Stimulated activated CD8-positive, alpha-beta memory T cell treated with anti-CD3 and anti-CD28 coated beads, Interleukin-15, amount 100 ng/mL, for 1 hour (primary cell): ENCODE measurements around the gene PAK6.

ENCODE experiments used
- DNase-seq: peaks from one replicate; pipeline ENCODE4 v3.0.0-alpha.2; 2020; ENCODE audit warnings: low read depth

Gene PAK6

GRCh38 chr15:40241269-40242212 lies 2.7 kb downstream of the PAK6 start:
- DNase-seq, result no peak

GRCh38 chr15:40242213-40242599 lies 3.3 kb downstream of the PAK6 start:
- DNase-seq, result no peak

- DNase-seq, result no peak
These were observed 3.7 kb downstream of the PAK6 start for GRCh38 chr15:40242601-40243000.

- no peak for DNase-seq
These were observed 4.4 kb downstream of the PAK6 start for GRCh38 chr15:40243126-40243810.

- DNase-seq, result no peak
These were observed 6.2 kb downstream of the PAK6 start for GRCh38 chr15:40244961-40245523.

GRCh38 chr15:40245666-40246450 lies 7.0 kb downstream of the PAK6 start:
- no peak for DNase-seq

GRCh38 chr15:40246496-40247280 lies 7.8 kb downstream of the PAK6 start:
- DNase-seq, result no peak

- DNase-seq, result no peak
These were observed 8.6 kb downstream of the PAK6 start for GRCh38 chr15:40247406-40247971.

GRCh38 chr15:40248006-40248783 lies 9.3 kb downstream of the PAK6 start:
- no peak for DNase-seq

- no peak for DNase-seq
These were observed 10.8 kb downstream of the PAK6 start for GRCh38 chr15:40249477-40250303.

- DNase-seq, result no peak
These were observed 11.4 kb downstream of the PAK6 start for GRCh38 chr15:40250304-40250656.

- DNase-seq, result no peak
These were observed 12.1 kb downstream of the PAK6 start for GRCh38 chr15:40250771-40251483.

GRCh38 chr15:40251486-40252140 lies 12.8 kb downstream of the PAK6 start:
- no peak for DNase-seq

GRCh38 chr15:40252141-40252437 lies 13.2 kb downstream of the PAK6 start:
- no peak for DNase-seq

GRCh38 chr15:40252438-40253166 lies 13.7 kb downstream of the PAK6 start:
- DNase-seq, result no peak

- DNase-seq, result no peak
These were observed 14.4 kb downstream of the PAK6 start for GRCh38 chr15:40253167-40253790.

GRCh38 chr15:40254452-40254851 lies 15.6 kb downstream of the PAK6 start:
- DNase-seq, result no peak
